Nephron (organoid): Measurements from ENCODE around the gene TMEM106C.

Experiments used
- H3K27ac Mint-ChIP-seq, 3 experiments: 2 replicates each; pipeline ENCODE4 v1.8.0; 2020; ENCODE audit warnings: mixed read lengths in 3 of 3, mild to moderate bottlenecking in 2 of 3, moderate library complexity in 1 of 3
- H3K27me3 Mint-ChIP-seq: 2 replicates; pipeline ENCODE4 v1.8.0; 2021; ENCODE audit warnings: low read depth, mild to moderate bottlenecking, moderate library complexity, mixed read lengths
- H3K36me3 Mint-ChIP-seq: 2 replicates; pipeline ENCODE4 v1.8.0; 2020; ENCODE audit warnings: low read depth, mixed read lengths
- H3K4me1 Mint-ChIP-seq: 2 replicates; pipeline ENCODE4 v1.8.0; 2020; ENCODE audit warnings: mixed read lengths
- H3K4me3 Mint-ChIP-seq, 3 experiments: 2 replicates each; pipeline ENCODE4 v1.8.0; 2020; ENCODE audit warnings: mild to moderate bottlenecking in 3 of 3, mixed read lengths in 3 of 3, moderate library complexity in 2 of 3
- H3K9me3 Mint-ChIP-seq: 2 replicates; pipeline ENCODE4 v1.8.0; 2020; ENCODE audit warnings: mixed read lengths
- CTCF ChIP-seq, 3 experiments: fragments of 200-600 bp; sonication (generic); IDR thresholded peaks; one replicate each; pipeline ENCODE4 v1.5.0; 2021; ENCODE audit warnings: antibody characterized with exemption in 3 of 3; ENCODE audit not compliant: unreplicated experiment in 3 of 3

TMEM106C gene

GRCh38 chr12:47986832-47987231 lies 23.4 kb downstream of the TMEM106C start:
- TF ChIP-seq CTCF (IDR thresholded peaks at IDR 0.05; ENCODE audit: unreplicated experiment in 3 of 3) = no peak
- Mint-ChIP-seq H3K36me3 (peaks cover 32% of the 10 kb centered on the region), H3K27ac (no peak overlapping the region), H3K4me1 (peaks cover 47% of the 10 kb centered on the region), H3K4me3 (no peak overlapping the region), H3K9me3 (no peaks in the 10 kb centered on the region), H3K27me3 (peaks cover 37% of the 10 kb centered on the region)

GRCh38 chr12:47987411-47988072 lies 24.1 kb downstream of the TMEM106C start:
- Mint-ChIP-seq H3K9me3 (no peaks in the 10 kb centered on the region), H3K4me3 (no peak overlapping the region), H3K36me3 (peaks cover 33% of the 10 kb centered on the region), H3K27ac (peak overlapping the region; percentile 62 to 75 (median 69)), H3K27me3 (peaks cover 41% of the 10 kb centered on the region), H3K4me1 (peaks cover 51% of the 10 kb centered on the region)
- TF ChIP-seq CTCF (IDR thresholded peaks at IDR 0.05; ENCODE audit: unreplicated experiment in 3 of 3) = no peak

GRCh38 chr12:47988073-47989022 lies 25.0 kb downstream of the TMEM106C start:
- Mint-ChIP-seq H3K36me3 (peaks cover 36% of the 10 kb centered on the region), H3K4me3 (peak overlapping the region in 2 of 3 experiments; percentile 39 to 55), H3K27me3 (peaks cover 34% of the 10 kb centered on the region), H3K9me3 (no peaks in the 10 kb centered on the region), H3K27ac (peak overlapping the region; percentile 62 to 75 (median 69)), H3K4me1 (peaks cover 51% of the 10 kb centered on the region)
- TF ChIP-seq CTCF (IDR thresholded peaks at IDR 0.05; ENCODE audit: unreplicated experiment in 3 of 3) = no peak

- H3K27me3 Mint-ChIP-seq = peaks cover 35% of the 10 kb centered on the region
- TF ChIP-seq CTCF (IDR thresholded peaks at IDR 0.05; ENCODE audit: unreplicated experiment in 3 of 3) = no peak
- no peaks in the 10 kb centered on the region for H3K9me3 Mint-ChIP-seq
- peak overlapping the region in 2 of 3 experiments; percentile 55 to 75 for H3K27ac Mint-ChIP-seq
- H3K36me3 Mint-ChIP-seq = peaks cover 41% of the 10 kb centered on the region
- peaks cover 51% of the 10 kb centered on the region for H3K4me1 Mint-ChIP-seq
- H3K4me3 Mint-ChIP-seq = peak overlapping the region in 1 of 3 experiments; percentile 55
Measured at GRCh38 chr12:47989023-47989417, 25.6 kb downstream of the TMEM106C start.

- H3K36me3 Mint-ChIP-seq = peaks cover 44% of the 10 kb centered on the region
- no peak for TF ChIP-seq CTCF (IDR thresholded peaks at IDR 0.05; ENCODE audit: unreplicated experiment in 3 of 3)
- H3K4me3 Mint-ChIP-seq = no peak overlapping the region
- peaks cover 37% of the 10 kb centered on the region for H3K27me3 Mint-ChIP-seq
- H3K9me3 Mint-ChIP-seq = no peaks in the 10 kb centered on the region
- peak overlapping the region in 1 of 3 experiments; percentile 75 for H3K27ac Mint-ChIP-seq
- H3K4me1 Mint-ChIP-seq = peaks cover 51% of the 10 kb centered on the region
Measured at GRCh38 chr12:47989666-47990065, 26.3 kb downstream of the TMEM106C start.
